ENCODE results near the gene PDE12.
A peak's percentile ranks its signal among the peaks of the same experiment; 100 is the strongest.
"Not testable (repeated sequence)": the region's sequence is repeated elsewhere in the genome, so short reads cannot be mapped to it uniquely, and the experiment has no call there.

PDE12 gene

GRCh38 chr3:57587905-57588304, 31.8 kb downstream of the PDE12 start:
- DNase-seq: no peak

GRCh38 chr3:57592306-57592705, 36.2 kb downstream of the PDE12 start:
- no peak for DNase-seq

- no peak for DNase-seq
These were observed 38.1 kb downstream of the PDE12 start for GRCh38 chr3:57594144-57594543.

GRCh38 chr3:57594576-57594975, 38.5 kb downstream of the PDE12 start:
- no peak for DNase-seq

- peak; percentile 31 to 76 (median 57) for DNase-seq
These were observed 40.5 kb downstream of the PDE12 start for GRCh38 chr3:57596495-57597126.

- DNase-seq: peak; percentile 98 to 100 (median 99)
These were observed 41.3 kb downstream of the PDE12 start, which contains the start of gene ARF4 for GRCh38 chr3:57597127-57597923. Gene ARF4, minus strand, starts transcription at chr3:57597344. Its CDS starts 204 bp downstream, at chr3:57597140.

GRCh38 chr3:57598765-57599360, 42.8 kb downstream of the PDE12 start:
- peak in 1 of 5 experiments; percentile 10 for DNase-seq

- DNase-seq: no peak
These were observed 44.1 kb downstream of the PDE12 start for GRCh38 chr3:57600195-57600594.

- no peak for DNase-seq
These were observed 48.9 kb downstream of the PDE12 start for GRCh38 chr3:57604971-57605370.

- no peak for DNase-seq
These were observed 49.6 kb downstream of the PDE12 start for GRCh38 chr3:57605683-57606082.

GRCh38 chr3:57611870-57612269, 55.8 kb downstream of the PDE12 start:
- not testable (repeated sequence) for DNase-seq

GRCh38 chr3:57616233-57616632, 60.2 kb downstream of the PDE12 start:
- no peak for DNase-seq
